ENCODE data around the gene NAP1L4.

The NAP1L4 gene

GRCh38 chr11:2931771-2932738, 60.1 kb downstream of the NAP1L4 start:
- H3K4me3 ChIP-seq (ENCODE audit: low read depth, low read length) = no peak overlapping the region
- DNase-seq (ENCODE audit: low read depth) = no peak
- TF ChIP-seq CTCF (IDR thresholded peaks at IDR 0.05; ENCODE audit: insufficient read depth, low read depth, low read length, missing control alignments) = no peak

DNA sequence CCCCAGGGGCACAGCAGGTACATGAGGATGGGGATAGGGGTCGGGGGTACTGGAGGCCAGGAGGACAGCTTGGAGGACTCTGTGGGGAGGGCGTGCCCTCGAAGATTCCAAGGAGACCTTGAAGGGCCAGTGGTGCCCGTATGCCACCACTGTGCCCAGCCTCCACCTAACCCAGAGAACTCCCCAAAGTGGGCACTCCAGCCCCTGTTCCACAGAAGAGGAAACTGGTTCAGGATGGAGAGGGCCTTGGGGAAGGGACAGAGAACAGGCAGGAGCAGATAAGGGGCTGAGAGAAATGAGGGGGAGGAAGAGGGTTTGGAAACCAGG, 60.7 kb downstream of the NAP1L4 start:
- DNase-seq (ENCODE audit: low read depth) = no peak
- H3K4me3 ChIP-seq (ENCODE audit: low read depth, low read length) = no peak overlapping the region
- no peak for TF ChIP-seq CTCF (IDR thresholded peaks at IDR 0.05; ENCODE audit: insufficient read depth, low read depth, low read length, missing control alignments)

GRCh38 chr11:2930704-2931419, 61.3 kb downstream of the NAP1L4 start:
- H3K4me3 ChIP-seq (ENCODE audit: low read depth, low read length) = peak overlapping the region; percentile 55
- TF ChIP-seq CTCF (IDR thresholded peaks at IDR 0.05; ENCODE audit: insufficient read depth, low read depth, low read length, missing control alignments) = peak; percentile 72
- peak; percentile 76 for DNase-seq (ENCODE audit: low read depth)

DNA sequence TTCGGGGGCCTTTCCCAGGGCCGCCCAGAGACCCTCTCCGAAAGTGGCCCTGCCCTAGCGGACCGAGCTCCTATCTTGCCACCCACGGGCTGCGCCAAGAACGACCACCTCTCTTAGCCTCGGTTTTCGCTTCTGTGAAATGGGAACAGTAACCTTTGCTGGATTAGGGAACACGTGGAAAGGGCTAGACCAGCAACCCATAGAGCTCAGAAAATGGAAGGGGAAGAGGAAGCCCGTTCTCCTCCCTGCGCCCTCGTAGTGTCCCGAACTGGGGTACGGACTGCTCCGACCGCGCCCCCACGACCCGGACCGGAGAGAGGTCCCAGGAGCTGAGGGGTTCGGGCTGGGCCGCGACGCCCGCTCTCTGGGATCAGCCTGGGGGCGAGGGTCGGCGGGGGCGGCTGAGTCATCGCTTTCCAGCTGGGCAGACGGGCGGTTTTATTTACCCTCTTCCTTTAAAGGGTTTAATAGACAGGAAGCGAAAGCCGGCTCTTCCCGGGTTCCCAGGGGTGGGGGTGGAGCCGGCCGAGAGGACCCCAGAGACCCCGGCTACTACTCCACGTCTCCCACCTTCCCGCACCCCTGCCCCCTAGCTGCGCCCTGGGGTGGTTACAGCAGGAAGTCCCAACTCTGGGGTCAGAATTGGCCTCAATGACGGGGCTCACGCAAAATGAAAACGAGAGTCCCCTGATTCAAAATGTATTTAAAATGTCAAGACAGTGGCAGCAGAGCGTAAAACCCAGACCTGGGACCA, 62.0 kb downstream of the NAP1L4 start:
- peak overlapping the region; percentile 55 for H3K4me3 ChIP-seq (ENCODE audit: low read depth, low read length)
- peak; percentile 76 for DNase-seq (ENCODE audit: low read depth)
- TF ChIP-seq CTCF (IDR thresholded peaks at IDR 0.05; ENCODE audit: insufficient read depth, low read depth, low read length, missing control alignments) = peak; percentile 58

DNA sequence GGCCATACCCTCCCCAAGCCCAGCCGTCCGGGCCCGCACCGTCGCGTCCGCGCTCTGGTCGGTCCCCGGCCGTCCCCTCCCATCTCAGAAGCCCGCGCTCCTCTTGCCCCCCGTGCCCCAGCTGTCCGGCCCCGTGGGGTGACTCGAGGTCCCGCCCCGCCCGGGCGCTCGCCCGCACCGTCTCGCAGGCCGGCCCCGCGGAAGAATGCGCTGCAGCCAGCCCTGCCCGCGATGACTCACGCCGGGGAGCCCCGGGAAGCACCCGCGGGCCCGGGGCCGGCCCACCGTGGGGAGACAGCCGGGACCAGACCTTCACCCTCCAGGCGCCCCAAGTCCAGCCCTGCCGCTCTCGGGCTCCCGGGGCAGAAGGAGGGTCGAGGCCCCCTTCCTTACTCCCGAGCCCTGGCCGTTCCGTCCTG, 62.6 kb downstream of the NAP1L4 start:
- no peak for TF ChIP-seq CTCF (IDR thresholded peaks at IDR 0.05; ENCODE audit: insufficient read depth, low read depth, low read length, missing control alignments)
- DNase-seq (ENCODE audit: low read depth) = peak; percentile 32
- H3K4me3 ChIP-seq (ENCODE audit: low read depth, low read length) = peak overlapping the region; percentile 55

- TF ChIP-seq CTCF (IDR thresholded peaks at IDR 0.05; ENCODE audit: insufficient read depth, low read depth, low read length, missing control alignments) = no peak
- peak; percentile 54 for DNase-seq (ENCODE audit: low read depth)
- H3K4me3 ChIP-seq (ENCODE audit: low read depth, low read length) = peak within 1 kb of the TSS; percentile 55
Observed at GRCh38 chr11:2928605-2929530, 63.3 kb downstream of the NAP1L4 start, which contains the start of gene PHLDA2. TSS of gene PHLDA2 (minus strand) at chr11:2929420. CDS start at chr11:2929364, 56 bp downstream.
